Renal pelvis (tissue), 12 donors: Measurements from ENCODE around the gene SOCS2. TPM values are rescaled to one million over a fixed set of nuclear protein-coding genes. Genes with fewer than 3 reads are reported as not detected.

Experiments used
- DNase-seq: peaks from one replicate; pipeline ENCODE4 v3.0.0-alpha.2; 2013
- long read RNA-seq, 16 experiments: transcript quantifications; one replicate each; lab custom pipeline, GENCODE V29; 2026
- polyA plus RNA-seq, 3 donors: library from polyadenylated mRNA; unstranded; fragments of 120-200 nt; gene quantifications; one replicate each; pipeline ENCODE4 v1.2.1, GENCODE V29; 2013; ENCODE audit not compliant: insufficient read length in 3 of 3

SOCS2 gene
- polyA plus RNA-seq, result 10 to 100 TPM; 28.8 to 29.1 (median 29.0) TPM
- long read RNA-seq, donor 1, transcript SOCS2-202 (3 exons, 1,065 nt), result major isoform, 5 of 9 reads
- long read RNA-seq, donor 1, partial matches to known transcripts, result 0 of 9 reads
- long read RNA-seq, donor 1, other reads (novel, unspliced or antisense), result 0 of 9 reads
- long read RNA-seq, donor 2, transcript SOCS2-202 (3 exons, 1,065 nt), result major isoform, 6 of 14 reads
- long read RNA-seq, donor 2, partial matches to known transcripts, result 0 of 14 reads
- long read RNA-seq, donor 2, other reads (novel, unspliced or antisense), result 0 of 14 reads
- long read RNA-seq, donor 3, transcript SOCS2-202 (3 exons, 1,065 nt), result major isoform, 10 of 22 reads
- long read RNA-seq, donor 3, partial matches to known transcripts, result 8 of 22 reads
- long read RNA-seq, donor 3, other reads (novel, unspliced or antisense), result 0 of 22 reads
- long read RNA-seq, donor 4, transcript SOCS2-202 (3 exons, 1,065 nt), result major isoform, 6 of 14 reads
- long read RNA-seq, donor 4, partial matches to known transcripts, result 0 of 14 reads
- long read RNA-seq, donor 4, other reads (novel, unspliced or antisense), result 0 of 14 reads
- long read RNA-seq, donor 5, partial matches to known transcripts, result 0 of 6 reads
- long read RNA-seq, donor 5, other reads (novel, unspliced or antisense), result 0 of 6 reads
- long read RNA-seq, donor 6, transcript SOCS2-210 (2 exons, 1,716 nt), result major isoform, 6 of 12 reads
- long read RNA-seq, donor 6, partial matches to known transcripts, result 0 of 12 reads
- long read RNA-seq, donor 6, other reads (novel, unspliced or antisense), result 0 of 12 reads
- long read RNA-seq, donor 7, partial matches to known transcripts, result 8 of 20 reads
- long read RNA-seq, donor 7, other reads (novel, unspliced or antisense), result 0 of 20 reads
- long read RNA-seq, donor 8, partial matches to known transcripts, result 0 of 5 reads
- long read RNA-seq, donor 8, other reads (novel, unspliced or antisense), result 0 of 5 reads
- long read RNA-seq, donor 9, transcript SOCS2-206 (3 exons, 2,391 nt), result minor isoform, 5 of 21 reads
- long read RNA-seq, donor 9, transcript SOCS2-202 (3 exons, 1,065 nt), result major isoform, 7 of 21 reads
- long read RNA-seq, donor 9, partial matches to known transcripts, result 0 of 21 reads
- long read RNA-seq, donor 9, other reads (novel, unspliced or antisense), result 0 of 21 reads
- long read RNA-seq, donor 10, transcript SOCS2-202 (3 exons, 1,065 nt), result major isoform, 5 of 10 reads
- long read RNA-seq, donor 10, partial matches to known transcripts, result 0 of 10 reads
- long read RNA-seq, donor 10, other reads (novel, unspliced or antisense), result 0 of 10 reads
- long read RNA-seq, donor 11, transcript SOCS2-202 (3 exons, 1,065 nt), result major isoform, 5 of 17 reads
- long read RNA-seq, donor 11, partial matches to known transcripts, result 6 of 17 reads
- long read RNA-seq, donor 11, other reads (novel, unspliced or antisense), result 0 of 17 reads
- long read RNA-seq, donor 12, transcript SOCS2-202 (3 exons, 1,065 nt), result major isoform, 11 of 23 reads
- long read RNA-seq, donor 12, transcript SOCS2-210 (2 exons, 1,716 nt), result minor isoform, 7 of 23 reads
- long read RNA-seq, donor 12, partial matches to known transcripts, result 0 of 23 reads
- long read RNA-seq, donor 12, other reads (novel, unspliced or antisense), result 0 of 23 reads
- long read RNA-seq, donor 13, partial matches to known transcripts, result 6 of 11 reads
- long read RNA-seq, donor 13, other reads (novel, unspliced or antisense), result 0 of 11 reads
- long read RNA-seq, donor 14, result 0 reads
- long read RNA-seq, donor 15, transcript SOCS2-202 (3 exons, 1,065 nt), result major isoform, 8 of 14 reads
- long read RNA-seq, donor 15, partial matches to known transcripts, result 0 of 14 reads
- long read RNA-seq, donor 15, other reads (novel, unspliced or antisense), result 0 of 14 reads
- long read RNA-seq, donor 16, transcript SOCS2-202 (3 exons, 1,065 nt), result major isoform, 6 of 14 reads
- long read RNA-seq, donor 16, partial matches to known transcripts, result 0 of 14 reads
- long read RNA-seq, donor 16, other reads (novel, unspliced or antisense), result 0 of 14 reads

GRCh38 chr12:93571925-93572711, at the start of gene SOCS2:
Gene SOCS2 (plus strand): TSS chr12:93572675. CDS start chr12:93572898, 223 bp downstream.
- DNase-seq, result peak; percentile 41

- DNase-seq, result no peak
Measured at GRCh38 chr12:93524386-93525133, 47.9 kb upstream of the SOCS2 start.

GRCh38 chr12:93526786-93527428, 45.6 kb upstream of the SOCS2 start:
- DNase-seq, result no peak

GRCh38 chr12:93530358-93530757, 42.1 kb upstream of the SOCS2 start:
- DNase-seq, result no peak

- DNase-seq, result no peak
Measured at GRCh38 chr12:93533310-93533709, 39.2 kb upstream of the SOCS2 start.

- DNase-seq, result no peak
Measured at GRCh38 chr12:93536111-93536765, 36.2 kb upstream of the SOCS2 start.

- DNase-seq, result no peak
Measured at GRCh38 chr12:93536766-93537488, 35.5 kb upstream of the SOCS2 start.

GRCh38 chr12:93537769-93538168, 34.7 kb upstream of the SOCS2 start:
- no peak for DNase-seq

GRCh38 chr12:93539821-93540220, 32.7 kb upstream of the SOCS2 start:
- DNase-seq, result no peak

GRCh38 chr12:93540466-93540865, 32.0 kb upstream of the SOCS2 start:
- DNase-seq, result peak; percentile 57

GRCh38 chr12:93541578-93542225, 30.8 kb upstream of the SOCS2 start:
- no peak for DNase-seq

GRCh38 chr12:93547778-93548177, 24.7 kb upstream of the SOCS2 start:
- DNase-seq, result no peak

GRCh38 chr12:93549174-93549573, 23.3 kb upstream of the SOCS2 start:
- no peak for DNase-seq

- no peak for DNase-seq
Measured at GRCh38 chr12:93550748-93551611, 21.5 kb upstream of the SOCS2 start.

- no peak for DNase-seq
Measured at GRCh38 chr12:93552427-93552826, 20.0 kb upstream of the SOCS2 start.
